HS-27A (cell line): Measurements from ENCODE around the gene SLC2A6.

Experiments used
- DNase-seq: peaks from one replicate; pipeline ENCODE4 v3.0.0-alpha.2; 2012; ENCODE audit warnings: low read depth, missing footprints

The SLC2A6 gene

DNA sequence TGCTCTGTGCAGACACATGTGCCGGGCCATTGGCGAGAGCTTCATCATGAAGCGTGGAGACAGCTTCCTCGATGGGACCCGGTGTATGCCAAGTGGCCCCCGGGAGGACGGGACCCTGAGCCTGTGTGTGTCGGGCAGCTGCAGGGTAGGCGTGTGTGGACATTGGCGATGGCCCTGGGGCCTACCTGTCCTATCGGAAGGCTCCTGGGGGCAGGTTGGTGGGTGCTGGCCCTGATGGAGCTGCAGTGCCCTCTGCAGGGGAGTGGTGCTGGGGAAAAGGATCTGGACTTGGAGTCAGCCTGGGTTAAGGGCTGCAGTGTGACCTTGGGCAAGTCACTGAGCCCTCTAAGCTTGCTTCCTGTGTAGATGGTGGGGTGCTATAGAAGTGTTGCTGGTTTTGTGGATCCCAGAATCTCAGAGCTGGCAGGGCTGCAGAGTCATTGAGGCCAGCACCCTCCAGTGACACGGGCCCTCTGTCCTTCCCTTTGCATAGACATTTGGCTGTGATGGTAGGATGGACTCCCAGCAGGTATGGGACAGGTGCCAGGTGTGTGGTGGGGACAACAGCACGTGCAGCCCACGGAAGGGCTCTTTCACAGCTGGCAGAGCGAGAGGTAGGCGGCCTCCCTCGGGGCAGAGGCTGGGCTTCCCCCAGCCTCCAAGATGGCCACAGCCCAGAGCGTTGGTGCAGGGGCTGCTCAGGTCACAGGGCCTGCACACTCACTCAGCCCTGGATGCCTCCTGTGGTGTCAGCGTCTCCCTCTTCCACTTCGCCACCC is 41.0 kb downstream of the SLC2A6 start:
- no peak for DNase-seq

GRCh38 chr9:133436681-133437080 is 42.2 kb downstream of the SLC2A6 start:
- no peak for DNase-seq

DNA sequence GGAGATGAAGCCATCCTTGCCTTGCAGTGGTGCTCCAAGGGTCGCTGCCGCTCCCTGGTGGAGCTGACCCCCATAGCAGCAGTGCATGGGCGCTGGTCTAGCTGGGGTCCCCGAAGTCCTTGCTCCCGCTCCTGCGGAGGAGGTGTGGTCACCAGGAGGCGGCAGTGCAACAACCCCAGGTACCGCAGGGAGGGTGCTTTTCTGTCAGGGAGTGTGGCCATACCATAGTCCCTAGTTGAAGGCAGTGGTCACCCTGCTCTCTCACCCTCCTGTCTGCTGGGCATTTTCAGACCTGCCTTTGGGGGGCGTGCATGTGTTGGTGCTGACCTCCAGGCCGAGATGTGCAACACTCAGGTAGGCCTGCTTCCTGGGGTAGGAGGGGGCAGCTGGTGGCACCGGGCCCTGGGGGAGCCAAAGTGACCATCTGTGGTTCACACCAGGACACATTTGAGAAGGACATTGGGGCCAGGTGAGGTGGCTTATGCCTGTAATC is 45.5 kb downstream of the SLC2A6 start:
- no peak for DNase-seq

DNA sequence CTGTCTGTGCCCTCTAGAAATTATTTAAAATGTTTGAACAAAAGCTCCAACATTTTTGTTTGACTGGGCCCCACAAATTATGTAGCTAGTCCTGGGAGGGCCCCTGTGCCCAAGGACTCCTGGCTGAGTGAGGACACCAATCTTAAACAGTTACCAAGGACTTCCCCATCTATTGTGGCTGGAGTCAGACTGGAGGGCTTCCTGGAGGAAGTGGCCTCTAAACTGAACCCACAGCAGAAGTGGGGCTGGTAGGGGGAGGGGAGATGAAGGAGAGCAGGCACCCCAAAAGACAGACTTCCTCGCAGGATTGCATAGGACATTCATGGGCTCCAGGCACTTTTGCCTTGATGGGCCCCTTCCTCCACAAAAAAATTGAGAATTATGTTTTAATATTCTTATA is 48.7 kb downstream of the SLC2A6 start:
- DNase-seq, result no peak

DNA sequence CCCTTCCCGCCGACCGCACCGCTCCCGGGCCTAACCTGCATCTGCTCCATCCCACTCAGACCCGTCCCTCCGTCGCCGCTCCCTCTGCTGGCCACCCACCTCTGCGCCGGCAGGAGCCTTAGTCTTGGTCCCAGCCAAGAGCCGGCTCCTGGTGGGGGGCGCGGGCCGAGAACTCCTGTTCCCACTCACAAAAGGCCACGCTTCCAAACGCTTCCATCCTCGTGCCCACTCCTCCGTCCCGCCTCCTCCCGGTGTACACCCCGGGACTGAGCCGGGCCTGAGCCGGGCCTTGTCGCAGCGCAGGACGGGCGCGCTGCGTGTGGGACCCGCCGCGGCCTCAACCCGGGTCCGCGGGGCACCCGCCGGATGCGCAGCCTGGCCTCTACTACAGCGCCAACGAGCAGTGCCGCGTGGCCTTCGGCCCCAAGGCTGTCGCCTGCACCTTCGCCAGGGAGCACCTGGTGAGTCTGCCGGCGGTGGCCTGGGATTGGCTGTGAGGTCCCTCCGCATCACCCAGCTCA is 49.2 kb downstream of the SLC2A6 start:
- DNase-seq, result no peak

DNA sequence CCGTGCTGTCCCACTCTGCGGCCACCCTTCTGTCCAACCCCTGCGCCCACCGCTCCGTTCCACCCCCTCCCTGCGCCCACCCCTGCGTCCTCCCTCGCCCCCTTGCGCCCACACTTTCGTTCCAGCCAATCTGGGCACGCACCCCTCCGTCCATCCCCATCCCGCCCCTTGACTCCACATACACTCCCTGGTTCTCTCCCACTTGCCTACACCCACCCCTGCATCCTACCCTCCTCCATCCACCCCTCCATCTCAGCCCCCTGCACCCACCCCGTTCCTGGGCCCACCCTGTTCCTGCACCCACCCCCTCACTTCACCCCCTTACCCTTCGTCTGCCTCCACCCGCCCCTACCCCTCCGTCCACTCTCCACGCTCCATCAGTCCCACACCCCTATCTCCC is 49.7 kb downstream of the SLC2A6 start:
- DNase-seq, result no peak

GRCh38 chr9:133428617-133429101 is 50.2 kb downstream of the SLC2A6 start:
- DNase-seq, result no peak

DNA sequence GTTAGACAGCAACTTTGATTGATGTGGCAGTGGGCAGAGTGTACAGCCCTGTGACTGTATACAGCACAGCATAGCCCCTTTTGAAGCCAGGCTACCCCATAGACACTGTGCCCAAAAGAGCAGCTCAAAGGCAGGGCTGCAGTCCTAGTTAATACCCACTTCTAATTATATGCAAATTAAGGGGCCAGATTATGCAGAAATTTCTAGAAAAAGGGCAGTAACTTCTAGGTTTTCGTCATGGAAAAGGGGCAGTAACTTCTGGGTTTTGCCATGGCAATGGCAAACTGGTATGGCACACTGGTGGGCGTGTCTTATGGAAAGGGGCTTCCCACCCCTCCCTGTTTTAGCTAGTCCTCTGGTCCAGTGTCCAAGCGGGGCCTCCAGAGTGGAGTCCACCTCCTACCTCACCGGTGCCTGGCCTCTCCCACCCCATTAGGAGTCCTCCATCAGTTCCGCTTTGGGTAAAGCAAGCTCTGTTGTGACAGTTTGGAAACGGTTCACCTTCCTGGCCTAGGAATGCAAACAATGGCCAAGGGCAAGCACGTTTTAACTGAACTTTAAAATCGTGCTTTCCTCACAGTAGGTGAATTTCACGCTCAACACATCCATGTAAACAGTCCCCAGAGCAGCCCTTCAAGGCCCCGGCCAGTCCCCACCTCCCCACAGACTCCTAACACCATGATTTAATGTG is 51.1 kb downstream of the SLC2A6 start:
- no peak for DNase-seq

DNA sequence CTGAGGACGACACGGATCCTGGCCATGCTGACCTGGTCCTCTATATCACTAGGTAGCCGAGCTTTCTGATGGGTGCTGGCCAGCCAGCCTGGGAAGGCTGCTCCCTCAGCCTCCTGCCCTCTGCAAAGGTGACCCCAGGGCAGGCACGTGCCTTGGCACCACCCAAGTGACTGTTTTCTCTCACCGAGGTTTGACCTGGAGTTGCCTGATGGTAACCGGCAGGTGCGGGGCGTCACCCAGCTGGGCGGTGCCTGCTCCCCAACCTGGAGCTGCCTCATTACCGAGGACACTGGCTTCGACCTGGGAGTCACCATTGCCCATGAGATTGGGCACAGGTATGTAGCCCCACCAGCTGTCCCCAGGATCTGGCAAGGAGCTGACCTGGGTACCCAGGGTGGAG is 52.9 kb downstream of the SLC2A6 start:
- no peak for DNase-seq

GRCh38 chr9:133425049-133425632 is 53.8 kb downstream of the SLC2A6 start:
- DNase-seq, result no peak

- no peak for DNase-seq
Observed at GRCh38 chr9:133424187-133424586, 54.7 kb downstream of the SLC2A6 start.

DNA sequence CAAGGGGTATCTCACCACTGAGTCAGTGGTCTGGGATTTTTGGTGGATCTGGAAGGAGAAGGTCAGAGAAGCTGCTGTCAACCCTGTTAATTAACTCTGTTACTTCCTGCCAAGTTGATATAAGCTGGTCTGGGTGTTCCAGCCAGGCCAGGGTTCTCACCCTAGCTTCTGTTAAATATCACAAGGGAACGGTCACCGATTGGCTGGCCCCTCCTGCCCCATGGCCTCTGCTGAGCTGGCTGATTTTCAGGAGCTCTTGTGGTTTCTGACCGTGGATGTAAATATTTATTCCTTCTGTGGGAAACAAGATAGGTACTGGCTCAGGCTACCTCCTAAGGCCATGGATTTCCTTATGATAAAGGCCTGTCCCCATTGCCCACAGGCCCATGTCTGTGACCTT is 55.7 kb downstream of the SLC2A6 start:
- DNase-seq, result no peak

DNA sequence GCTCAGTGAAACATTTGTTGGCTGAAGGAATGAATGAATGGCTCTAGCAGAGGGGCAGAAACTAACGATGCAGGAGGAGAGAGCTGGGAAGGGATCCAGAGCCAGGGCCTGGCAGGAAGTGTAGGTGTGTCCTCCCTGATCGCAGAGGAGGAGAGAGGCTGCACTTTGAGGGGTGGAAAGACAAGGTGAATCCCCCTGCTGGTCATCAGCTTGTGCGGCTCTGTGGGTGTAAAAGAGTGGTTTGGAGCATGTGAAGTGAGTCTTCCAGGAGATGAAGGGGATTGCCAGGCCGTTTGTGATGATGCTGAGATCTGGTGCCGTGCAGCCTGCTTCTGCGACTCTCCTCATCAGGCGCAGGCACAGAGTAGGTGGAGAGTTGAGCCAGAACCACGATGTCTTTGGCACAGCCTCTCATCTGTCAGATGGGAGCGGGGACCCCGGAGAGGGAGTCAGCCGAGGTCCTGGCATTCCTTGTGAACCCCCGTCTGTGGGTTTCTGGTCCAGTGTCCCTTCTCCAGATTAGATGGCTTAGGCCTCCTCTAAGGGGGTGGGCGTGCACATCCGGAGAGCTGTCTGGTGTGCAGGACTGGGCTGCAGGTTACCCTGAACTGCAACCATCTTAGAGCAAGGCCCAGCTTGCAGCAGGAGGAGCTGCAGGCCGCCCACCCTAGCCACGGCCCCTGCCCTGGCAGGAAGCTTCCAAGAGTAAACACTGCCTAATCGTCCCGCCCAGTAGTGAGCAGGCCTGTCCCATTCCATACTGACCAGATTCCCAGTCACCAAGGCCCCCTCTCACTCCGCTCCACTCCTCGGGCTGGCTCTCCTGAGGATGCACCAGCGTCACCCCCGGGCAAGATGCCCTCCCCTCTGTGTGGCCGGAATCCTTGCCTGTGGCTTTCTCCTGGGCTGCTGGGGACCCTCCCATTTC is 57.0 kb downstream of the SLC2A6 start, which contains the start of gene ADAMTS13:
Gene ADAMTS13, plus strand, starts transcription at position 753 of the 928 bp plus-strand sequence. Its CDS starts 77 bp downstream, at position 830.
- DNase-seq, result no peak
